Tibial nerve (tissue), 4 donors: Measurements from ENCODE around the gene SUB1.

Source experiments
- CTCF ChIP-seq, 5 experiments: fragments of 200-600 bp in 3 of 5; fragments of 450-650 bp in 2 of 5; sonication (generic) in 3 of 5; IDR thresholded peaks; one replicate each; pipeline ENCODE4 v1.5.1; 2016 to 2019; ENCODE audit warnings: antibody characterized with exemption in 5 of 5, mild to moderate bottlenecking in 3 of 5, moderate library complexity in 2 of 5
- EP300 ChIP-seq, 2 donors: sonication (generic); formaldehyde crosslinking; IDR thresholded peaks; one replicate each; pipeline ENCODE4 v1.6.1; 2017; ENCODE audit warnings: antibody characterized with exemption in 2 of 2, mild to moderate bottlenecking in 1 of 2
- POLR2A ChIP-seq, 2 donors: fragments of 450-650 bp; IDR thresholded peaks; one replicate each; pipeline ENCODE4 v1.6.1; 2017; ENCODE audit warnings: antibody characterized with exemption in 2 of 2, mild to moderate bottlenecking in 2 of 2, moderate library complexity in 2 of 2

GRCh38 chr5:32589942-32590869, 4.8 kb downstream of the SUB1 start:
- no peak for TF ChIP-seq POLR2A (IDR thresholded peaks at IDR 0.05)
- TF ChIP-seq EP300 (IDR thresholded peaks at IDR 0.05) = no peak
- peak; percentile 63 to 84 (median 69) for TF ChIP-seq CTCF (IDR thresholded peaks at IDR 0.05)
